ENCODE results near the gene ZNF777.

ZNF777 gene

DNA sequence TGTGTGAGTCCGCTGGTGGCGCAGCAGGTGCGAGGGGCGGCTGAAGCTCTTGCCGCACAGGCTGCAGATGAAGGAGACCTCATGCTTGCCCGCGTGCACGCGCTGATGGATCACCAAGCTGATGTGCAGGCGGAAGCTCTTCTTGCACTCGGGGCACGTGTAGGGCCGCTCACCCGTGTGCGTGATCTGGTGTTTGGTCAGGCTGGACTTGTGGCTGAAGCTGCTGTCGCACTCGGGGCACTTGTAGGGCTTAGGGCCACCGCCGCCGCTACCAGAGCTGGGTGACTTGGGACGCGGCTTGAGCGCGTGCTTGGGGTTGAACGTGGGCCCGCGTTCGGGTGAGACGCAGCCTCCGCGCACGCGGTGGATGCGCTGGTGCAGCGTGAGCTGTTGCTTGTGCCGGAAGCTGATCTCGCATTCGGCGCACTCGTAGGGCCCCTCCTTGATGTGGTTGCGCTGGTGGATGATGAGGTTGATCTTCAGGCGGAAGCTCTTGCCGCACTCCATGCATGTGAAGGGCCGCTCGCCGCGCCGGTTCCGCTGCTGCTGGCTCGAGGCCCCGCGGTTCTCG lies 28.7 kb downstream of the ZNF777 start:
- Histone ChIP-seq H3K27ac (no peak overlapping the region), H3K27me3 (ENCODE audit: insufficient read depth, low read depth, severe bottlenecking) (no peaks in the 10 kb centered on the region), H3K36me3 (peaks cover 15% of the 10 kb centered on the region), H3K9me3 (ENCODE audit: severe bottlenecking) (no peaks in the 10 kb centered on the region), H3K4me3 (ENCODE audit: low read depth, low read length) (no peak overlapping the region)
- TF ChIP-seq, protein P1, sequence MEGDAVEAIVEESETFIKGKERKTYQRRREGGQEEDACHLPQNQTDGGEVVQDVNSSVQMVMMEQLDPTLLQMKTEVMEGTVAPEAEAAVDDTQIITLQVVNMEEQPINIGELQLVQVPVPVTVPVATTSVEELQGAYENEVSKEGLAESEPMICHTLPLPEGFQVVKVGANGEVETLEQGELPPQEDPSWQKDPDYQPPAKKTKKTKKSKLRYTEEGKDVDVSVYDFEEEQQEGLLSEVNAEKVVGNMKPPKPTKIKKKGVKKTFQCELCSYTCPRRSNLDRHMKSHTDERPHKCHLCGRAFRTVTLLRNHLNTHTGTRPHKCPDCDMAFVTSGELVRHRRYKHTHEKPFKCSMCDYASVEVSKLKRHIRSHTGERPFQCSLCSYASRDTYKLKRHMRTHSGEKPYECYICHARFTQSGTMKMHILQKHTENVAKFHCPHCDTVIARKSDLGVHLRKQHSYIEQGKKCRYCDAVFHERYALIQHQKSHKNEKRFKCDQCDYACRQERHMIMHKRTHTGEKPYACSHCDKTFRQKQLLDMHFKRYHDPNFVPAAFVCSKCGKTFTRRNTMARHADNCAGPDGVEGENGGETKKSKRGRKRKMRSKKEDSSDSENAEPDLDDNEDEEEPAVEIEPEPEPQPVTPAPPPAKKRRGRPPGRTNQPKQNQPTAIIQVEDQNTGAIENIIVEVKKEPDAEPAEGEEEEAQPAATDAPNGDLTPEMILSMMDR (IDR thresholded peaks at IDR 0.05; ENCODE audit: low read depth, low read length) = no peak
- DNase-seq = no peak

GRCh38 chr7:149431486-149432120 lies 29.3 kb downstream of the ZNF777 start:
- H3K4me3 ChIP-seq (ENCODE audit: low read depth, low read length) = no peak overlapping the region
- TF ChIP-seq, protein P1 (IDR thresholded peaks at IDR 0.05; ENCODE audit: low read depth, low read length) = no peak
- no peak for DNase-seq
- no peaks in the 10 kb centered on the region for H3K9me3 ChIP-seq (ENCODE audit: severe bottlenecking)
- no peak overlapping the region for H3K27ac ChIP-seq
- H3K36me3 ChIP-seq = peaks cover 15% of the 10 kb centered on the region
- no peaks in the 10 kb centered on the region for H3K27me3 ChIP-seq (ENCODE audit: insufficient read depth, low read depth, severe bottlenecking)

GRCh38 chr7:149430192-149430591 lies 30.7 kb downstream of the ZNF777 start:
- TF ChIP-seq, protein P1 (IDR thresholded peaks at IDR 0.05; ENCODE audit: low read depth, low read length) = no peak
- Histone ChIP-seq H3K27ac (no peak overlapping the region), H3K27me3 (ENCODE audit: insufficient read depth, low read depth, severe bottlenecking) (no peaks in the 10 kb centered on the region), H3K9me3 (ENCODE audit: severe bottlenecking) (no peaks in the 10 kb centered on the region), H3K4me3 (ENCODE audit: low read depth, low read length) (no peak overlapping the region), H3K36me3 (peaks cover 13% of the 10 kb centered on the region)
- no peak for DNase-seq

GRCh38 chr7:149427893-149428292 lies 33.0 kb downstream of the ZNF777 start:
- H3K9me3 ChIP-seq (ENCODE audit: severe bottlenecking) = no peaks in the 10 kb centered on the region
- peaks cover 10% of the 10 kb centered on the region; the same call in 1 of the 2 replicates for H3K36me3 ChIP-seq
- no peak for DNase-seq
- no peak overlapping the region for H3K27ac ChIP-seq
- TF ChIP-seq, protein P1 (IDR thresholded peaks at IDR 0.05; ENCODE audit: low read depth, low read length) = no peak
- no peak overlapping the region for H3K4me3 ChIP-seq (ENCODE audit: low read depth, low read length)
- H3K27me3 ChIP-seq (ENCODE audit: insufficient read depth, low read depth, severe bottlenecking) = no peaks in the 10 kb centered on the region

DNA sequence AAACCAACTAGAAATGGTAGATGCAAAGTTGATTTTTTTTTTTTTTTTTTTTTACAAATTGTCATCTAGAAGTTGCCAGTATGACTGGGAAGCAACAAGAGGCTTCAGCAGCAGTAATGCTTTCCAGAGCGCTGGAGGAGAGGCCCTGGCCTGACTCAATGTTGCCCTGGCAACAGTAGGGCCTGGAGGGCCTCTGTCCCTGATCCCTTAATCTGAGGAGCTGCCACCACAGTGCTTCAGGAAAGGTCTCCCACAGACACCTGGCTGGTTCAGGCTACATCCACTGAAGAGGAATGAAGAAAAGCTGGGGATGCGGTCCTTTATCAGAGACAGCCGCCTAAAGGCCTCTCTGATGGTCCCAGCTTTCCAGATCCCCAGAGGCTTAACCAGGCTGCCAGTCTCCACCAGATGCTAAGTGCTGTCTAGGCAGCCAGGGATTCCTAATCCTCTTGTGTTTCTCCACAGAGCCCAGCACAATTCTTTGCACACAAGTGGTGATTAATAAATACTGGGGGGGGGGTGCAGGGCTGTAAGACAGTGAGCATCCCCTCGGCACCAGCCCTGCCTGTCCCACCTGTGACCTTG lies 33.7 kb downstream of the ZNF777 start:
- H3K9me3 ChIP-seq (ENCODE audit: severe bottlenecking) = no peaks in the 10 kb centered on the region
- no peak overlapping the region for H3K4me3 ChIP-seq (ENCODE audit: low read depth, low read length)
- no peaks in the 10 kb centered on the region for H3K27me3 ChIP-seq (ENCODE audit: insufficient read depth, low read depth, severe bottlenecking)
- H3K36me3 ChIP-seq = peaks cover 5% of the 10 kb centered on the region; the same call in 1 of the 2 replicates
- TF ChIP-seq, protein P1 (IDR thresholded peaks at IDR 0.05; ENCODE audit: low read depth, low read length) = no peak
- H3K27ac ChIP-seq = no peak overlapping the region
- DNase-seq = peak; percentile 69

All from WERI-Rb-1 (cell line).